ENCODE results near the gene EFR3B.

GRCh38 chr2:25042321-25043240, 705 bp downstream of the EFR3B start:
- TF ChIP-seq CTCF (IDR thresholded peaks at IDR 0.05) (no peak), POLR2AphosphoS5 (IDR thresholded peaks at IDR 0.05; ENCODE audit: insufficient read depth in 1 of 2, low read depth in 1 of 2) (no peak)
